HEK293 (cell line): ENCODE data around the gene MARCHF3.

Experiments
- CTCF ChIP-seq: fragments of 450-650 bp; formaldehyde crosslinking; IDR thresholded peaks from 2 replicates; pipeline ENCODE4 v1.5.1; 2016; ENCODE audit warnings: missing biosample characterization, missing genetic modification characterization
- ELK4 ChIP-seq: IDR thresholded peaks from 2 replicates; pipeline ENCODE4 v1.6.1; 2011; ENCODE audit warnings: mild to moderate bottlenecking, low read depth, low read length, borderline replicate concordance
- GFI1B ChIP-seq: fragments of 450-650 bp; formaldehyde crosslinking; IDR thresholded peaks from 2 replicates; pipeline ENCODE4 v1.5.1; 2016; ENCODE audit warnings: missing biosample characterization, missing genetic modification characterization
- KLF16 ChIP-seq: fragments of 450-650 bp; formaldehyde crosslinking; IDR thresholded peaks from 2 replicates; pipeline ENCODE4 v1.5.1; 2017; ENCODE audit warnings: missing biosample characterization, missing genetic modification characterization
- PRDM6 ChIP-seq: fragments of 450-650 bp; formaldehyde crosslinking; IDR thresholded peaks from 2 replicates; pipeline ENCODE4 v1.5.1; 2017; ENCODE audit warnings: missing biosample characterization, missing genetic modification characterization
- SCRT2 ChIP-seq: fragments of 450-650 bp; formaldehyde crosslinking; IDR thresholded peaks from 2 replicates; pipeline ENCODE4 v1.5.1; 2016; ENCODE audit warnings: missing biosample characterization, missing genetic modification characterization
- TRIM28 ChIP-seq: IDR thresholded peaks from 2 replicates; pipeline ENCODE4 v1.6.1; 2011; ENCODE audit warnings: low read length, control low read depth, borderline replicate concordance
- ZNF138 ChIP-seq: fragments of 450-650 bp; formaldehyde crosslinking; IDR thresholded peaks from 2 replicates; pipeline ENCODE4 v1.5.1; 2016; ENCODE audit warnings: missing biosample characterization, missing genetic modification characterization, borderline replicate concordance
- ZNF18 ChIP-seq: fragments of 450-650 bp; formaldehyde crosslinking; IDR thresholded peaks from 2 replicates; pipeline ENCODE4 v1.5.1; 2016; ENCODE audit warnings: missing biosample characterization, missing genetic modification characterization
- ZNF580 ChIP-seq: fragments of 450-650 bp; formaldehyde crosslinking; IDR thresholded peaks from 2 replicates; pipeline ENCODE4 v1.5.1; 2016; ENCODE audit warnings: missing biosample characterization, missing genetic modification characterization
- ZNF843 ChIP-seq: fragments of 450-650 bp; formaldehyde crosslinking; IDR thresholded peaks from 2 replicates; pipeline ENCODE4 v1.5.1; 2016; ENCODE audit warnings: missing biosample characterization, missing genetic modification characterization

- TF ChIP-seq KLF16 (no peak), TRIM28 (no peak), CTCF (tag by site-specific recombination) (no peak), GFI1B (tag by site-specific recombination) (no peak), ZNF138 (no peak), ELK4 (no peak), PRDM6 (tag by site-specific recombination) (no peak), ZNF580 (no peak), SCRT2 (tag by site-specific recombination) (no peak), ZNF18 (no peak), ZNF843 (tag by site-specific recombination) (no peak)
Measured at GRCh38 chr5:127070243-127070642, 39.9 kb upstream of the MARCHF3 start.
